Stomach smooth muscle (tissue), 2 donors: ENCODE results near the gene ARHGAP22.

Source experiments
- H3K27ac ChIP-seq: one replicate; pipeline ENCODE4 v1.7.0; 2013; ENCODE audit warnings: mild to moderate bottlenecking, low read length, inconsistent platforms
- H3K27me3 ChIP-seq, 2 donors: one replicate each; pipeline ENCODE4 v1.7.0; 2013; ENCODE audit warnings: low read length in 2 of 2; ENCODE audit not compliant: insufficient read depth in 2 of 2, control insufficient read depth in 1 of 2
- H3K36me3 ChIP-seq, 2 donors: one replicate each; pipeline ENCODE4 v1.7.0; 2013; ENCODE audit warnings: low read length in 2 of 2; ENCODE audit not compliant: control insufficient read depth in 2 of 2, insufficient read depth in 2 of 2
- H3K4me1 ChIP-seq: one replicate; pipeline ENCODE4 v1.7.0; 2013; ENCODE audit warnings: low read length; ENCODE audit not compliant: control insufficient read depth, insufficient read depth
- H3K4me3 ChIP-seq, 2 donors: one replicate each; pipeline ENCODE4 v1.7.0; 2013; ENCODE audit warnings: low read length in 2 of 2
- H3K9ac ChIP-seq, 2 donors: one replicate each; pipeline ENCODE4 v1.7.0; 2013; ENCODE audit warnings: low read length in 2 of 2, mild to moderate bottlenecking in 1 of 2
- H3K9me3 ChIP-seq, 2 donors: one replicate each; pipeline ENCODE4 v1.7.0; 2013; ENCODE audit warnings: low read length in 2 of 2; ENCODE audit not compliant: control insufficient read depth in 2 of 2
- donor health status: healthy.
- donor health status: Pancreatic carcinoma.

The ARHGAP22 gene

GRCh38 chr10:48492201-48492600 lies 112.7 kb downstream of the ARHGAP22 start:
- Histone ChIP-seq H3K9ac (no peak overlapping the region), H3K4me1 (peaks cover 5% of the 10 kb centered on the region), H3K9me3 (no peaks in the 10 kb centered on the region), H3K27ac (no peak overlapping the region), H3K4me3 (no peak overlapping the region), H3K36me3 (no peaks in the 10 kb centered on the region), H3K27me3 (peaks cover 0 to 2% of the 10 kb centered on the region in 2 donors)

DNA sequence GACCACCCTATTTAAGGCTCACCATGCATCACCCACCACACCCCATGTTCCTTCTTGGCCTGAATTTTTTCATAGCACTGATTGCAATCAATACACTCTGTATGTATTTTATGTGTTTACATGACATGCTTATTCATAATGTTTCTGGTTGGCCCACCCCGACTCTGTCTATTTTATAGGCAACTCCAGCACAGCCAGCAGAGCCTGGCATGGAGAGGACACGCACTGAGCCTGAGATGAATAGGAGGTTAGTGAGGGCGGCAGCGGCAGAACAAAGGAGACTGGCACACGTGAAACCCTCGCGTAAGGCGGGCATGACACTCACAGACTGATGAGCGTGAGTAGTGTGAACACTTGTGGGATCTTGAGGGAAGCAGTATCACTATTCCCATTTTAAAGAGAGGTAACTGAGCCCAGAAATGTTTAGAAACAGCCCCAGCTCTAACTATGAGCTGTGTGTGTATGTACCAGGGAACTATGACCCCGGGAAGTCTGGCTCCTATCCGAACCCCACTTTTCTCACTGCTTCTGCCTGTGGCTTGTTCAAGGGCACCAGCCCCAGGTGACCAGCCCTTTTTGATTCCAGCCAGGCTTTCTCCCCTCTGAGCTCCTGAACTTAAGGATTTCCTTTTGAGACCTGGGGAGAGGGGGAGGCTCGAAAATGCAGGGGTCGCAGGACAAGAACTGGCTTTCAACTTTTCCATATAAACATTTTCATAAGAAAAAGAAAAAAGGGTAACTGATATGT lies 113.3 kb downstream of the ARHGAP22 start:
- Histone ChIP-seq H3K36me3 (no peaks in the 10 kb centered on the region), H3K4me1 (no peaks in the 10 kb centered on the region), H3K4me3 (no peak overlapping the region), H3K9ac (no peak overlapping the region), H3K27me3 (peaks cover 0 to 2% of the 10 kb centered on the region in 2 donors), H3K27ac (no peak overlapping the region), H3K9me3 (no peaks in the 10 kb centered on the region)

DNA sequence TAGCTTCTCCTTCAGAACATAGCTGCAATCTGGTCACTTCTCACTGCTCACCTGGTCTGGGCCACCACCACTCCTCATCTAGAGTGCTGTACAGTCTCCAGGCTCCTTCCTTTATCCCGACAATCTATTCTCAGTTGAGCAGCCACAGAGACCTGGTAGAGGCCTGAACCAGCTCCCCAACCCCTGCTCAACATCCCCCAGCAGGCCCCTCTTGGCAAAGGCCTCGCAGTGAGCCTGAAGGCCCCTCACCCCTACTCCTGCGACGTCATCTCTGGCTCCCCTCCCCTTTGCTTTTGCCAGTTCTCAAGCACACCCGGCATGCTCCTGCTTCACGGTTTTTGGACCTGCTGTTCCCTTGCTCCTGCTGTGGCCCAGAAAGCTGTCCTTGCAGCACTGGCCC lies 113.9 kb downstream of the ARHGAP22 start:
- Histone ChIP-seq H3K9me3 (no peaks in the 10 kb centered on the region), H3K36me3 (no peaks in the 10 kb centered on the region), H3K4me1 (no peaks in the 10 kb centered on the region), H3K4me3 (no peak overlapping the region), H3K9ac (no peak overlapping the region), H3K27me3 (peaks cover 0 to 2% of the 10 kb centered on the region in 2 donors), H3K27ac (no peak overlapping the region)

DNA sequence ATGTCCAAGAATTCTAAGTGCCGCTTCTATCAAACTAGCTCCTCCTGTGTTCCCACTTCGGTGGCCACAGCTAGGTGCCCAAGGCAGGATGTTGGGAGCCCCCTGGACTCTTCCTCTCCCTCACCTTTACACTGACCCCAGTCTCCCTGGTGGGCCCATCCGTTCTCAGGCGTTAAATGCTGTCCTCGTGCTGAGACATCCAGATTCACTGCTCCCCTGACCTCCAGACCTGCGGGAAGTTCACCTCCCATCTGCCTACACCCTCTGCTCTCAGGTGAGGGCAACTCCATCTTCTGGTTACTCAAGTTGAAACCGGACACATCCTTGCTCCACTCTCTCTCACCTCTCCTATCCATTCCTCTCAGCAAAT lies 114.3 kb downstream of the ARHGAP22 start:
- H3K9me3 ChIP-seq = no peaks in the 10 kb centered on the region
- no peak overlapping the region for H3K27ac ChIP-seq
- no peak overlapping the region for H3K9ac ChIP-seq
- no peaks in the 10 kb centered on the region for H3K4me1 ChIP-seq
- no peak overlapping the region for H3K4me3 ChIP-seq
- H3K27me3 ChIP-seq = peaks cover 0 to 2% of the 10 kb centered on the region in 2 donors
- no peaks in the 10 kb centered on the region for H3K36me3 ChIP-seq

DNA sequence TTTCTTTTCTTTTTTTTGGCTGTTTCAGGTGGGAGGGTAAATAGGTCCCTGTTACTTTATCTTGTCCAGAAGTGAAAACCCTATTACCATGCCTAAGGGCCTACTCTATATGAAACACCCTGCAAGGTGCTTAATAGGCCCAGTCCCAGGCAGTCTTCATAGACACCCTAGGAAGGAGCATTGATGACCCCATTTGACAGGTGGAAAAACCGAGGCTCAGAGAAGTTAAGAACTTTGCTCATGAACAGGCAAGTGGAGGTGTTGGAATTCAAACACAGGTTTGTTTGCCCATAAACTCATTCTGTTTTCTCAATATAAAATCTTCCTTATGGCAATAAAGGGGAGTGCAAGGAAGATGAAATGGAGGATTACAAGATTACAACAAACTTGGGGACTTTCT lies 115.8 kb downstream of the ARHGAP22 start:
- H3K27me3 ChIP-seq = no peaks in the 10 kb centered on the region
- H3K9ac ChIP-seq = no peak overlapping the region
- H3K4me1 ChIP-seq = no peaks in the 10 kb centered on the region
- no peaks in the 10 kb centered on the region for H3K36me3 ChIP-seq
- no peaks in the 10 kb centered on the region for H3K9me3 ChIP-seq
- H3K4me3 ChIP-seq = no peak overlapping the region
- H3K27ac ChIP-seq = no peak overlapping the region

DNA sequence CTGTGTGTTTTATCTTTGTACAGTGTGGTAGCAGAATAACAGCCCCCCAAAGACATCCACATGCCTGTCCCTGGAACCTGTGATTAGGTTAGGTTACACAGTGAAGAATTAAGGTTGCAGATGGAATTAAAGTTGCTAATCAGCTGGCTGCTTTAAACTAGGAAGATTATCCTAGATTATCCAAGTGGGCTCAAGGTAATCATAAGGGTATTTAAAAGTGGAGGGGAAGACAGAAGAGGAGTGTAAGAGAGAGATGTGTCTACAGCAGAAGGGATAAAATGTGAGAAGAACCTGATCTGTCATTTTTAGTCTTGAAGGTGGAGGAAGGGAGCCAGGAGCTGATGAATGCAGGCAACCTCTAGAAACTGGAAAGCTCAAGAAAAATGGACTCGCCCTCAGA lies 117.6 kb downstream of the ARHGAP22 start:
- no peak overlapping the region for H3K9ac ChIP-seq
- H3K9me3 ChIP-seq = no peaks in the 10 kb centered on the region
- H3K27ac ChIP-seq = no peak overlapping the region
- no peaks in the 10 kb centered on the region for H3K36me3 ChIP-seq
- no peak overlapping the region for H3K4me3 ChIP-seq
- no peaks in the 10 kb centered on the region for H3K27me3 ChIP-seq
- H3K4me1 ChIP-seq = no peaks in the 10 kb centered on the region

DNA sequence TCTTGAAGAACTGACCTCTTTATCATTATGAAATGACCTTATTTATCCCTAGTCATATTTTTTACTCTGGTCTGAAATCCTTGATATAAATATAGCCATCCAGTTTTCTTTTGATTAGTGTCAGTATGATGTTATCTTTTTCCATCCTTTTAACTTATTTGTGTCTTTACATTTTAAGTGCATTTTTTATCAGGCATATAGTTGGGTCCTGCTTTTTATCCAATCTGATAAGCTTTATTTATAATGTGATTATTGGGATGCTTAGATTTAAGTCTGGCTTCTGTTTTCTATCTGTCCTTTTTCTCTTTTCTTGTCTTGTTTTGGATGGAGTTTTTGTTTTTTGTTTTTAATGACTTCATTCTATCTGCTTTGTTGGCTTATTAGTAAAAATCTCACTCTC lies 119.2 kb downstream of the ARHGAP22 start:
- Histone ChIP-seq H3K27ac (no peak overlapping the region), H3K27me3 (no peaks in the 10 kb centered on the region), H3K9ac (no peak overlapping the region), H3K4me1 (no peaks in the 10 kb centered on the region), H3K4me3 (no peak overlapping the region), H3K9me3 (no peaks in the 10 kb centered on the region), H3K36me3 (no peaks in the 10 kb centered on the region)

- Histone ChIP-seq H3K9me3 (no peaks in the 10 kb centered on the region), H3K9ac (no peak overlapping the region), H3K27me3 (no peaks in the 10 kb centered on the region), H3K36me3 (no peaks in the 10 kb centered on the region), H3K4me3 (no peak overlapping the region), H3K27ac (no peak overlapping the region), H3K4me1 (no peaks in the 10 kb centered on the region)
Observed at GRCh38 chr10:48484911-48485310, 120.0 kb downstream of the ARHGAP22 start.

- no peaks in the 10 kb centered on the region for H3K4me1 ChIP-seq
- H3K27ac ChIP-seq = no peak overlapping the region
- H3K27me3 ChIP-seq = no peaks in the 10 kb centered on the region
- no peak overlapping the region for H3K9ac ChIP-seq
- H3K36me3 ChIP-seq = no peaks in the 10 kb centered on the region
- no peak overlapping the region for H3K4me3 ChIP-seq
- no peaks in the 10 kb centered on the region for H3K9me3 ChIP-seq
Observed at GRCh38 chr10:48482207-48482606, 122.7 kb downstream of the ARHGAP22 start.

DNA sequence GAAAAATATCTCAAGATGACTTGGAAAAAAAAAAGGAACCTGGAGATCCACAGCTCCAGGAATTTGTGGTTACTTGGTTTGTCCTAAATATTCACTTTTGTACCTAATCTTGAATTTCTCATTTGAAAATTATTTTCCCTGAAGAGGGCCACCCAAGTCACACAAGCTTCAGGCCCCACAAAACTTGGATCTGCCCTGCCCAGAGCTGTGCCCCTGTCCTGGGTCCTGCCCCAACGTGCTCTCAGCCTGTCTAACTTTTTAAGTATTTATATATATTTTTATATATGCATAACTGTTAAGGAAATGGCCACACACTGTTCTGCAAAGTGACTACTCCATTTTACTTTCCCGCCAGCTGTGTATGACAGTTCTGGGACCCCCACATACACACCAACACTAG lies 123.5 kb downstream of the ARHGAP22 start:
- Histone ChIP-seq H3K27ac (no peak overlapping the region), H3K9me3 (no peaks in the 10 kb centered on the region), H3K4me1 (no peaks in the 10 kb centered on the region), H3K9ac (no peak overlapping the region), H3K36me3 (no peaks in the 10 kb centered on the region), H3K27me3 (no peaks in the 10 kb centered on the region), H3K4me3 (no peak overlapping the region)

DNA sequence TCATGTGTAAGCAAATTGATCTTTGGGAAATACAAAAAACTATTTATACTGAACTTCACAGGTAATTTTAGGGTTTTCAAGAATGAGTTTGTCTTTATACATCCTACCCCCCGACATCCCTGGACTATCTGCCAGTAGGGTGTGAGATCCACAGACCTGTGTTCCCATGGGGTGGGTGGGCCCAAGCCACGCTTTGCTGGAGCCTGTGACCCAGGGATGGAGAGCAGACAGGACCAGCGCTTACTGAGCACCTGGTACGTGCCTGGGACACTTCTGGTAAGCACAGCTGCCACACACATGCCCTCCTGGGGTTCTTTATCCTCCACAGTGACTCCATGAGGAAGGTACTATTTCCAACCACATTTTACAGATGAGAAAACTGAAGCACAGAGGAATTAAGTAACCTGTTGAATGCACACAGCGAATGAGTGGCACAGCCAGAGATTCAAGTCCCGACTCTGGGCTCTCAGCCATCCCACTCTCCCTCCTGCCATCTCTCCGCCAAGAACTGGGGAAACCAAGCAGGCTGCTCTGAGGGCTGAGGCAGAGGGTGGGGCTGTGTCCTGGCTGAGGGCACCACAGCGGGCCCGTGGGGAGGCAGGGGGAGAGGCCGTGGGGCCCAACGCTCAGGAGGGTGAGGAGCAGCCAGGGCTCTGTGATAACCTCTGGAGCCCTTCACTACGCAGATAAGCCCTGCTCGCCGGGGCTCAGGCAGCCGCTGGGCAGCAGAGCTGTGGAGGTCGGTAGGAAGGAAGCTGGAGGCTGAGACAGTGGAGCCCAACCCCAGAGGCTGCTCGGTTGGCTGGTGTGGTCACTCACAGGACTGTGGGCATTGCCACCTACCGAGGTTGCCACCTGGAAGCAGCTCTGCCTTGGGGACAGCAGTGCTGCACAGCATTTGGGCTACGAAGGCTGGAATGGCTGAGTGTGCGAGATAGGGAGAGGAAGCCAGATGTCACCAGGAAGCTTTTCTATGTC lies 124.2 kb downstream of the ARHGAP22 start:
- no peaks in the 10 kb centered on the region for H3K9me3 ChIP-seq
- no peak overlapping the region for H3K9ac ChIP-seq
- H3K4me1 ChIP-seq = no peaks in the 10 kb centered on the region
- H3K36me3 ChIP-seq = no peaks in the 10 kb centered on the region
- H3K27me3 ChIP-seq = no peaks in the 10 kb centered on the region
- H3K27ac ChIP-seq = no peak overlapping the region
- H3K4me3 ChIP-seq = no peak overlapping the region
